ENCODE results near the gene PRR16.

DNA sequence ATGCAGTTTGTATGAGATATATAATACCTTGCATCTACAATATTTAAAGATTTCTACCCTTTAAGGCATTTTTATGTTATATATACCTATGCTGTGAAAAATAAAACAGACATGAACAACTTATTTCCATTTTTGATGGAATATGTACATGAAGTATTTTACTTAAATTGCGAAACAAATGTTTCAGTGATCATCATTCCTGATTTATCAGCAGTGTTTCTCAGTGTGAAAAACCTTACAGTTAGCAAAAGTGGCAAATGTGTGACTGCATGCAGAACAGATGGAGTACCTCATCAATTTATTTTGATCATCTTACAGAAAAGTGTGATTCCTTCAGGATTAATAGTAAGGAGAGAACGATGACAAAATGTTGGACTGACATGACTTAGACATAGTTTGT is 43.1 kb downstream of the PRR16 start:
- TF ChIP-seq POLR2AphosphoS5 (IDR thresholded peaks at IDR 0.05; ENCODE audit: low read depth, low read length) = no peak
- TF ChIP-seq, protein P1, sequence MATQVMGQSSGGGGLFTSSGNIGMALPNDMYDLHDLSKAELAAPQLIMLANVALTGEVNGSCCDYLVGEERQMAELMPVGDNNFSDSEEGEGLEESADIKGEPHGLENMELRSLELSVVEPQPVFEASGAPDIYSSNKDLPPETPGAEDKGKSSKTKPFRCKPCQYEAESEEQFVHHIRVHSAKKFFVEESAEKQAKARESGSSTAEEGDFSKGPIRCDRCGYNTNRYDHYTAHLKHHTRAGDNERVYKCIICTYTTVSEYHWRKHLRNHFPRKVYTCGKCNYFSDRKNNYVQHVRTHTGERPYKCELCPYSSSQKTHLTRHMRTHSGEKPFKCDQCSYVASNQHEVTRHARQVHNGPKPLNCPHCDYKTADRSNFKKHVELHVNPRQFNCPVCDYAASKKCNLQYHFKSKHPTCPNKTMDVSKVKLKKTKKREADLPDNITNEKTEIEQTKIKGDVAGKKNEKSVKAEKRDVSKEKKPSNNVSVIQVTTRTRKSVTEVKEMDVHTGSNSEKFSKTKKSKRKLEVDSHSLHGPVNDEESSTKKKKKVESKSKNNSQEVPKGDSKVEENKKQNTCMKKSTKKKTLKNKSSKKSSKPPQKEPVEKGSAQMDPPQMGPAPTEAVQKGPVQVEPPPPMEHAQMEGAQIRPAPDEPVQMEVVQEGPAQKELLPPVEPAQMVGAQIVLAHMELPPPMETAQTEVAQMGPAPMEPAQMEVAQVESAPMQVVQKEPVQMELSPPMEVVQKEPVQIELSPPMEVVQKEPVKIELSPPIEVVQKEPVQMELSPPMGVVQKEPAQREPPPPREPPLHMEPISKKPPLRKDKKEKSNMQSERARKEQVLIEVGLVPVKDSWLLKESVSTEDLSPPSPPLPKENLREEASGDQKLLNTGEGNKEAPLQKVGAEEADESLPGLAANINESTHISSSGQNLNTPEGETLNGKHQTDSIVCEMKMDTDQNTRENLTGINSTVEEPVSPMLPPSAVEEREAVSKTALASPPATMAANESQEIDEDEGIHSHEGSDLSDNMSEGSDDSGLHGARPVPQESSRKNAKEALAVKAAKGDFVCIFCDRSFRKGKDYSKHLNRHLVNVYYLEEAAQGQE (IDR thresholded peaks at IDR 0.05; ENCODE audit: insufficient read depth in 1 of 2, low read depth in 2 of 2, low read length in 2 of 2) = no peak
